Measurements from ENCODE around the gene DPY30.

DPY30 gene

DNA sequence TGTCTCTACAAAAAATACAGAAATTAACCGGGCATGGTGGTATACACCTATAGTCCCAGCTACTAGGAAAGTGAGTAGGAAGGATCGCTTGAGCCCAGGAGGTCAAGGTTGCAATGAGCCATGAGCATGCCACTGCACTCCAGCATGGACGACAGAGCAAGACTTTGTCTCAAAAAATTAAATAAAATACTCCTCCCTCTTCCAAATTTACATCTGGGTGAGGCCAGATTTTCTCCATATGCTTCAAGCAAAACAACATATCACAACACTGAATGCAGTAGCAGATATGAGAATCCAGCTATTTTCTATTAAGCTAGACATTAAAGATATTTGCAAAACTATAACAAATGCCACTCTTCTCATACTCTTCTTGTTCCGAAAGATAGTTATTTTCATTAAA, 49.7 kb downstream of the DPY30 start:
- no peak overlapping the region for H3K27ac ChIP-seq (ENCODE audit: low read depth, low read length)
- H3K4me3 ChIP-seq (ENCODE audit: low read depth, low read length): no peak overlapping the region
- no peaks in the 10 kb centered on the region for H3K27me3 ChIP-seq (ENCODE audit: control insufficient read depth, insufficient read depth, low read length)
- H3K36me3 ChIP-seq (ENCODE audit: control insufficient read depth, insufficient read depth, low read length): no peaks in the 10 kb centered on the region
- H3K9ac ChIP-seq (ENCODE audit: low read depth, low read length): no peak overlapping the region
- no peaks in the 10 kb centered on the region for H3K4me1 ChIP-seq (ENCODE audit: control insufficient read depth, insufficient read depth, low read length)
- no peaks in the 10 kb centered on the region for H3K9me3 ChIP-seq (ENCODE audit: control insufficient read depth, insufficient read depth, low read length)

DNA sequence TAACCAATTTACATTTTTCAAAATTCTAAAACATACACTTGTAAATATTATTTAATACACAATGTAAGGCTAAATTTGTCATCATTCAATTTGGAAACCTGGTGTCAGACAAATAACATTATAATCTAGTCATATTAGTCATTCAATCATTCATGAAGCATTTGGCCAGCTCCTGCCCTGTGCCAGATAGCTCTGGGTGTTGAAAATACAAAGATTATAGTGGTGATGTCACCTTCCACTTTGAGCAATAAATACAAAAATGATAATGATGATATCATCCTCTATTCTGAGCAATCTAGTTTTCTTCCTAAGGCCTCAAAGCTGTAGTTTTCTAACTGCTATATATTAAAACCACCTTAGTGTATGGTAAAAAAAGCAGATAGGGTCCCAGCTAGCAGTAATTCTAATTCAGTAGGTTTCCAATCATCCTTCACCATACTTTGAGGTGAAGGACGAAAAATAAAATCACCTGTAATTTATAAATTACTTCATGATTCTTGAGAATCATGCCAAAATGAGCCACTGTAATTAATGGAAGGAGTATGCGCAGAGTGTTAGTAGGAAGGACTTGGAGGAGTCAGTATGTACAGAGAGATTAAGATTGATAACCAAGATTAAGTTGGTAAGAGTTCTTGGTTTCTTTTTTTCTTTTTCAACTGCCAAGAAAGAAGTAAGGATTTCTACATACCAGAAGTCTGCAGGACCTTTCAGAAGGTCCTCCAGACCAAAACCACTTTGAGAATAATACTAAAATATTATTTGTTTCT, 52.0 kb downstream of the DPY30 start:
- Histone ChIP-seq H3K4me1 (ENCODE audit: control insufficient read depth, insufficient read depth, low read length) (no peaks in the 10 kb centered on the region), H3K36me3 (ENCODE audit: control insufficient read depth, insufficient read depth, low read length) (no peaks in the 10 kb centered on the region), H3K9ac (ENCODE audit: low read depth, low read length) (no peak overlapping the region), H3K9me3 (ENCODE audit: control insufficient read depth, insufficient read depth, low read length) (no peaks in the 10 kb centered on the region), H3K27me3 (ENCODE audit: control insufficient read depth, insufficient read depth, low read length) (no peaks in the 10 kb centered on the region), H3K27ac (ENCODE audit: low read depth, low read length) (no peak overlapping the region), H3K4me3 (ENCODE audit: low read depth, low read length) (no peak overlapping the region)

GRCh38 chr2:31986906-31987305, 52.7 kb downstream of the DPY30 start:
- H3K4me3 ChIP-seq (ENCODE audit: low read depth, low read length): no peak overlapping the region
- no peak overlapping the region for H3K27ac ChIP-seq (ENCODE audit: low read depth, low read length)
- H3K27me3 ChIP-seq (ENCODE audit: control insufficient read depth, insufficient read depth, low read length): no peaks in the 10 kb centered on the region
- no peaks in the 10 kb centered on the region for H3K9me3 ChIP-seq (ENCODE audit: control insufficient read depth, insufficient read depth, low read length)
- H3K36me3 ChIP-seq (ENCODE audit: control insufficient read depth, insufficient read depth, low read length): no peaks in the 10 kb centered on the region
- H3K4me1 ChIP-seq (ENCODE audit: control insufficient read depth, insufficient read depth, low read length): no peaks in the 10 kb centered on the region
- no peak overlapping the region for H3K9ac ChIP-seq (ENCODE audit: low read depth, low read length)

GRCh38 chr2:31983762-31984467, 55.7 kb downstream of the DPY30 start:
- Histone ChIP-seq H3K27ac (ENCODE audit: low read depth, low read length) (no peak overlapping the region), H3K4me3 (ENCODE audit: low read depth, low read length) (no peak overlapping the region), H3K27me3 (ENCODE audit: control insufficient read depth, insufficient read depth, low read length) (no peaks in the 10 kb centered on the region), H3K9me3 (ENCODE audit: control insufficient read depth, insufficient read depth, low read length) (no peaks in the 10 kb centered on the region), H3K4me1 (ENCODE audit: control insufficient read depth, insufficient read depth, low read length) (peaks cover 9% of the 10 kb centered on the region; the same call in 1 of the 2 replicates), H3K9ac (ENCODE audit: low read depth, low read length) (no peak overlapping the region), H3K36me3 (ENCODE audit: control insufficient read depth, insufficient read depth, low read length) (no peaks in the 10 kb centered on the region)

- H3K9ac ChIP-seq (ENCODE audit: low read depth, low read length): no peak overlapping the region
- H3K36me3 ChIP-seq (ENCODE audit: control insufficient read depth, insufficient read depth, low read length): no peaks in the 10 kb centered on the region
- peak overlapping the region; percentile 1 for H3K27ac ChIP-seq (ENCODE audit: low read depth, low read length)
- H3K4me1 ChIP-seq (ENCODE audit: control insufficient read depth, insufficient read depth, low read length): peaks cover 9% of the 10 kb centered on the region; the same call in 1 of the 2 replicates
- H3K9me3 ChIP-seq (ENCODE audit: control insufficient read depth, insufficient read depth, low read length): no peaks in the 10 kb centered on the region
- no peak overlapping the region for H3K4me3 ChIP-seq (ENCODE audit: low read depth, low read length)
- no peaks in the 10 kb centered on the region for H3K27me3 ChIP-seq (ENCODE audit: control insufficient read depth, insufficient read depth, low read length)
Observed at GRCh38 chr2:31980674-31981356, 58.8 kb downstream of the DPY30 start.

DNA sequence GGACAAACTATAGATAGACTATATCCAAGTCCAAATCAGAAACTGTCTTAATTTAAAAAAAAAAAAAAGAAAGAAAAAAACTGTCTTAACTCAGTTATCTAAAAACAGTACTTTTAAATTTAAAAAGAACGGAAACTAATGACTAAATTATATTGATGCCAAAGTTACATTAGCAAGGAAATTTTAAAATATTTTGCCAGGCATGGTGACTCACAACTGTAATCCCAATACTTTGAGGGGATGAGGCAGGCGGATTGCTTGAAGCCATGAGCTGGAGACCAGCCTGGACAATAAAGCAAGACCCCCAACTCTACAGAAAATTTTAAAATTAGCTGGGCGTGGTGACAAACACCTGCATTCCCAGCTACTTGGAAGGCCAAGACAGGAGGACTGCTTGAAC, 59.6 kb downstream of the DPY30 start:
- Histone ChIP-seq H3K36me3 (ENCODE audit: control insufficient read depth, insufficient read depth, low read length) (no peaks in the 10 kb centered on the region), H3K4me1 (ENCODE audit: control insufficient read depth, insufficient read depth, low read length) (peaks cover 9% of the 10 kb centered on the region; the same call in 1 of the 2 replicates), H3K9ac (ENCODE audit: low read depth, low read length) (no peak overlapping the region), H3K4me3 (ENCODE audit: low read depth, low read length) (no peak overlapping the region), H3K27me3 (ENCODE audit: control insufficient read depth, insufficient read depth, low read length) (no peaks in the 10 kb centered on the region), H3K9me3 (ENCODE audit: control insufficient read depth, insufficient read depth, low read length) (no peaks in the 10 kb centered on the region), H3K27ac (ENCODE audit: low read depth, low read length) (no peak overlapping the region)

DNA sequence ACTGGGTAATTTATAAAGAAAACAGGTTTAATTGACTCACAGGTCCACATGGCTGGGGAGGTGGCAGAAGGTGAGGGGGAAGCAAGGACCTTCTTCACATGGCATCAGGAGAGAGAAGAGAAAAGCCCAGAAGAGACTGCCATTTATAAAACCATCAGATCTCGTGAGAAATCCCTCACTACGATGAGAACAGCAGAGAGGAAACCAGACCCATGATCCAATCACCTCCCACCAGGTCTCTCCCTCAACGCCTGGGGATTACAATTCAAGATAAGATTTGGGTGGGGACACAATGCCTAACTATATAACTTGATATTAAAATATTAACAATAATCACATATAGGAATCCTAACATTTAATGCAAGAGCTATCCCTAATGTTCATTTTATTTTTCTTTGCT, 60.6 kb downstream of the DPY30 start:
- Histone ChIP-seq H3K36me3 (ENCODE audit: control insufficient read depth, insufficient read depth, low read length) (no peaks in the 10 kb centered on the region), H3K4me1 (ENCODE audit: control insufficient read depth, insufficient read depth, low read length) (peaks cover 9% of the 10 kb centered on the region; the same call in 1 of the 2 replicates), H3K9ac (ENCODE audit: low read depth, low read length) (no peak overlapping the region), H3K27ac (ENCODE audit: low read depth, low read length) (no peak overlapping the region), H3K27me3 (ENCODE audit: control insufficient read depth, insufficient read depth, low read length) (no peaks in the 10 kb centered on the region), H3K9me3 (ENCODE audit: control insufficient read depth, insufficient read depth, low read length) (no peaks in the 10 kb centered on the region), H3K4me3 (ENCODE audit: low read depth, low read length) (no peak overlapping the region)

- no peaks in the 10 kb centered on the region for H3K27me3 ChIP-seq (ENCODE audit: control insufficient read depth, insufficient read depth, low read length)
- no peaks in the 10 kb centered on the region for H3K36me3 ChIP-seq (ENCODE audit: control insufficient read depth, insufficient read depth, low read length)
- H3K9me3 ChIP-seq (ENCODE audit: control insufficient read depth, insufficient read depth, low read length): no peaks in the 10 kb centered on the region
Observed at GRCh38 chr2:31978436-31978835, 61.2 kb downstream of the DPY30 start.

More at GRCh38 chr2:31978436-31978835, 61.2 kb downstream of the DPY30 start:
- H3K4me3 ChIP-seq (ENCODE audit: low read depth, low read length): no peak overlapping the region
- H3K27ac ChIP-seq (ENCODE audit: low read depth, low read length): no peak overlapping the region
- H3K4me1 ChIP-seq (ENCODE audit: control insufficient read depth, insufficient read depth, low read length): peaks cover 9% of the 10 kb centered on the region; the same call in 1 of the 2 replicates
- H3K9ac ChIP-seq (ENCODE audit: low read depth, low read length): no peak overlapping the region

Data from HUES48 (cell line).